PC-9 (cell line): ENCODE results near the gene FRRS1. TPM values are rescaled to one million over a fixed set of nuclear protein-coding genes. Genes with fewer than 3 reads are reported as not detected.
A peak's percentile ranks its signal among the peaks of the same experiment; 100 is the strongest.

Experiments
- BruUV-seq: library from RNA; stranded (reverse); fragments of 400-500 nt; replicated peaks from 2 replicates; lab custom pipeline; 2021; lab: Mats Ljungman, UMichigan
- CTCF ChIA-PET: fragments of 300-600 bp; sonication (Branson Sonifier 250); formaldehyde crosslinking; loops from one replicate; lab custom pipeline; 2022; ENCODE audit warnings: antibody characterized with exemption; lab: Charles Lee
- POLR2A ChIA-PET: fragments of 300-600 bp; sonication (Branson Sonifier 250); formaldehyde crosslinking; loops from one replicate; lab custom pipeline; 2022; ENCODE audit warnings: antibody characterized with exemption; ENCODE audit not compliant: unreplicated experiment; lab: Charles Lee
- DNase-seq, 2 experiments: peaks; one replicate each; pipeline versions ENCODE4 v3.0.0 to v3.0.0-alpha.2; 2015 to 2022; ENCODE audit warnings: mixed read lengths in 1 of 2
- H2AFZ ChIP-seq: fragments of 200-600 bp; sonication (generic); 2 replicates; pipeline ENCODE4 v1.8.1; 2017; ENCODE audit warnings: antibody characterized with exemption
- H3F3A ChIP-seq: fragments of 200-600 bp; sonication (generic); 2 replicates; pipeline ENCODE4 v1.8.1; 2017; ENCODE audit warnings: antibody characterized with exemption, mild to moderate bottlenecking, low read depth; ENCODE audit not compliant: insufficient read depth
- H3K27ac ChIP-seq: fragments of 200-600 bp; sonication (generic); 2 replicates; pipeline ENCODE4 v1.6.1; 2016; ENCODE audit warnings: mixed run types
- H3K27me3 ChIP-seq: fragments of 200-600 bp; sonication (generic); 2 replicates; pipeline ENCODE4 v1.6.1; 2016; ENCODE audit warnings: low read depth, mixed run types; ENCODE audit not compliant: insufficient read depth
- H3K36me3 ChIP-seq: fragments of 200-600 bp; sonication (generic); 2 replicates; pipeline ENCODE4 v1.6.1; 2016; ENCODE audit warnings: low read depth, mixed run types
- H3K4me1 ChIP-seq: fragments of 200-600 bp; sonication (generic); replicated peaks from 2 replicates; pipeline ENCODE4 v1.6.1; 2016; ENCODE audit warnings: mixed run types; ENCODE audit not compliant: insufficient read depth
- H3K4me2 ChIP-seq: fragments of 200-600 bp; sonication (generic); 2 replicates; pipeline ENCODE4 v1.6.1; 2017; ENCODE audit warnings: mixed run types
- H3K4me3 ChIP-seq: fragments of 200-600 bp; sonication (generic); 2 replicates; pipeline ENCODE4 v1.6.1; 2016; ENCODE audit warnings: mixed run types
- H3K79me2 ChIP-seq: fragments of 200-600 bp; sonication (generic); 2 replicates; pipeline ENCODE4 v1.6.1; 2017; ENCODE audit warnings: low read depth, mixed run types
- H3K9me2 ChIP-seq: fragments of 200-600 bp; sonication (generic); 2 replicates; pipeline ENCODE4 v1.8.1; 2017; ENCODE audit warnings: mild to moderate bottlenecking; ENCODE audit not compliant: insufficient read depth
- H3K9me3 ChIP-seq: fragments of 200-600 bp; sonication (generic); 2 replicates; pipeline ENCODE4 v1.8.1; 2016; ENCODE audit warnings: low read depth; ENCODE audit not compliant: insufficient read depth
- H4K20me1 ChIP-seq: fragments of 200-600 bp; sonication (generic); 2 replicates; pipeline ENCODE4 v1.8.1; 2017; ENCODE audit not compliant: insufficient read depth
- EZH2 ChIP-seq: fragments of 200-600 bp; sonication (generic); IDR thresholded peaks from 2 replicates; pipeline ENCODE4 v1.8.0; 2017; ENCODE audit warnings: antibody characterized with exemption, low read depth
- intact Hi-C: fragments of 100-400 bp; cut with micrococcal nuclease; formaldehyde crosslinking; loops from one replicate; pipeline ENCODE4 v1.10.0; 2022; ENCODE audit not compliant: unreplicated experiment
- total RNA-seq: library from RNA; stranded (reverse); gene quantifications from 2 replicates; pipeline ENCODE4 v1.2.3, GENCODE V29; 2021
- TF ChIP-seq, protein P1 (sequence below): fragments of 200-600 bp; sonication (generic); conservative IDR thresholded peaks from 2 replicates; pipeline ENCODE4 v1.6.1; 2017; ENCODE audit warnings: mixed run types, antibody characterized with exemption, mild to moderate bottlenecking, moderate library complexity

The FRRS1 gene
- total RNA-seq, 1 experiment from 2014 or later = 7.3 TPM

DNA sequence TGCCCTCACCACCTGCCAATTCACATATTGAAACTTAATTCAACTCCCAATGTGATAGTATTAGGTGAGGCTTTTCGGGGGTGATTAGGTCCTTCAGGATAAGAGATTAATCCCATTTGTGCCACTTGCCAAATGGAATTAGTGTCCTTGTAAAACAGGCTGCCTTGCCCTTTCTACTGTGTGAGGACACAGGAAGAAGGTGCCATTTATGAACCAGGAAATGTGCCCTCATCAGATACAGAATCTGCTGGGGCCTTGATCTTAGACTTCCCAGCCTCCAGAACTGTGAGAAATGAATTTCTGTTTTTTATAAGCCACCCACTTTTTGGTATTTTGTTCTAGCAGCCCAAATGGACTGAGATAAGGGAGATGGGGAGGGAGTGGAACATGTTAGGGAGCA lies 44.6 kb upstream of the FRRS1 start:
- Histone ChIP-seq H3K4me2 (no peak overlapping the region), H3K36me3 (no peaks in the 10 kb centered on the region), H3F3A (no peaks in the 10 kb centered on the region), H2AFZ (peak overlapping the region; percentile 37; the same call in 1 of the 2 replicates), H3K4me1 (no peaks in the 10 kb centered on the region; the same call in 1 of the 2 replicates), H3K27ac (no peak overlapping the region), H4K20me1 (no peaks in the 10 kb centered on the region), H3K27me3 (no peaks in the 10 kb centered on the region), H3K4me3 (no peak overlapping the region), H3K9me2 (no peaks in the 10 kb centered on the region), H3K9me3 (no peaks in the 10 kb centered on the region), H3K79me2 (no peaks in the 10 kb centered on the region)
- DNase-seq = no peak
- TF ChIP-seq, protein P1, sequence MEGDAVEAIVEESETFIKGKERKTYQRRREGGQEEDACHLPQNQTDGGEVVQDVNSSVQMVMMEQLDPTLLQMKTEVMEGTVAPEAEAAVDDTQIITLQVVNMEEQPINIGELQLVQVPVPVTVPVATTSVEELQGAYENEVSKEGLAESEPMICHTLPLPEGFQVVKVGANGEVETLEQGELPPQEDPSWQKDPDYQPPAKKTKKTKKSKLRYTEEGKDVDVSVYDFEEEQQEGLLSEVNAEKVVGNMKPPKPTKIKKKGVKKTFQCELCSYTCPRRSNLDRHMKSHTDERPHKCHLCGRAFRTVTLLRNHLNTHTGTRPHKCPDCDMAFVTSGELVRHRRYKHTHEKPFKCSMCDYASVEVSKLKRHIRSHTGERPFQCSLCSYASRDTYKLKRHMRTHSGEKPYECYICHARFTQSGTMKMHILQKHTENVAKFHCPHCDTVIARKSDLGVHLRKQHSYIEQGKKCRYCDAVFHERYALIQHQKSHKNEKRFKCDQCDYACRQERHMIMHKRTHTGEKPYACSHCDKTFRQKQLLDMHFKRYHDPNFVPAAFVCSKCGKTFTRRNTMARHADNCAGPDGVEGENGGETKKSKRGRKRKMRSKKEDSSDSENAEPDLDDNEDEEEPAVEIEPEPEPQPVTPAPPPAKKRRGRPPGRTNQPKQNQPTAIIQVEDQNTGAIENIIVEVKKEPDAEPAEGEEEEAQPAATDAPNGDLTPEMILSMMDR = no peak
- no peak for TF ChIP-seq EZH2
- ChIA-PET POLR2A (no interaction called here), CTCF (no interaction called here)
- intact Hi-C loops = no loop called here
- no TSS peak for BruUV-seq

GRCh38 chr1:99808391-99809115 lies 42.1 kb upstream of the FRRS1 start:
- H3K36me3 ChIP-seq = no peaks in the 10 kb centered on the region

GRCh38 chr1:99806882-99807281 lies 40.4 kb upstream of the FRRS1 start:
- Histone ChIP-seq H3K4me1 (no peaks in the 10 kb centered on the region; the same call in 1 of the 2 replicates), H4K20me1 (no peaks in the 10 kb centered on the region), H3K36me3 (no peaks in the 10 kb centered on the region), H3F3A (no peaks in the 10 kb centered on the region), H3K4me3 (no peak overlapping the region), H2AFZ (no peak overlapping the region), H3K9me2 (no peaks in the 10 kb centered on the region), H3K27ac (no peak overlapping the region), H3K27me3 (peaks cover 18% of the 10 kb centered on the region; the same call in 1 of the 2 replicates), H3K79me2 (no peaks in the 10 kb centered on the region), H3K4me2 (no peak overlapping the region), H3K9me3 (no peaks in the 10 kb centered on the region)
- TF ChIP-seq, protein P1 = no peak
- no peak for TF ChIP-seq EZH2
- intact Hi-C loops = loop anchor here (2.0 to 10.0 kb wide), 2 partner anchors 326 to 478 kb away; partner anchors contain the start of genes SASS6 and TRMT13
- DNase-seq = no peak
- BruUV-seq = no TSS peak
- POLR2A ChIA-PET = no interaction called here
- CTCF ChIA-PET = interaction anchor here (0.6 kb wide), 1 partner anchor 274 kb away, joined by 3 read pairs; no protein-coding TSS in a partner anchor

More at GRCh38 chr1:99808391-99809115, 42.1 kb upstream of the FRRS1 start:
- no peaks in the 10 kb centered on the region for H3F3A ChIP-seq
- no peaks in the 10 kb centered on the region; the same call in 1 of the 2 replicates for H3K4me1 ChIP-seq
- H4K20me1 ChIP-seq = no peaks in the 10 kb centered on the region
- peak; percentile 27 to 83 for DNase-seq
- H3K27me3 ChIP-seq = peaks cover 16% of the 10 kb centered on the region; the same call in 1 of the 2 replicates
- ChIA-PET CTCF (no interaction called here), POLR2A (no interaction called here)
- no peak overlapping the region for H3K27ac ChIP-seq
- H3K9me3 ChIP-seq = no peaks in the 10 kb centered on the region
- BruUV-seq = no TSS peak
- TF ChIP-seq, protein P1 = peak; percentile 92
- TF ChIP-seq EZH2 = no peak
- intact Hi-C loops = loop anchor here (1.0 to 10.0 kb wide), 4 partner anchors 226 to 1060 kb away; no protein-coding TSS in a partner anchor
- H3K4me3 ChIP-seq = peak overlapping the region; percentile 4; the same call in 1 of the 2 replicates
- peak overlapping the region; percentile 66 for H2AFZ ChIP-seq
- H3K9me2 ChIP-seq = no peaks in the 10 kb centered on the region
- H3K4me2 ChIP-seq = peak overlapping the region; percentile 60
- no peaks in the 10 kb centered on the region for H3K79me2 ChIP-seq
